ENCODE results near the gene ECI1. TPM values are rescaled to one million over a fixed set of nuclear protein-coding genes. Genes with fewer than 3 reads are reported as not detected.

ECI1 gene
- total and polyA plus RNA-seq, 2 of the 4 experiments (the other 2 are of a cell fraction), result 20.3 to 30.1 TPM

- peak within 1 kb of the TSS; percentile 65 for H2AK5ac ChIP-seq (ENCODE audit: low read depth, low read length)
- TF ChIP-seq FOS (IDR thresholded peaks at IDR 0.05; ENCODE audit: low read depth, low read length) (peak; percentile 97), CTCF (conservative IDR thresholded peaks at IDR 0.05; ENCODE audit: low read depth, low read length) (0 out of 2 replicates have a peak, but pooled peaks have one; percentile 3), SMC3 (IDR thresholded peaks at IDR 0.05; ENCODE audit: low read depth, low read length) (no peak)
- H3K79me1 ChIP-seq (ENCODE audit: low read depth in 1 of 2, low read length in 2 of 2), result peaks cover 14 to 30% of the 10 kb centered on the region in 2 experiments
- CTCF ChIA-PET, result interaction anchor here (0.8 kb wide), 1 partner anchor 292 kb away, joined by 3 read pairs; no protein-coding TSS in a partner anchor
- ATAC-seq (ENCODE audit: low read depth) (peak; percentile 94), DNase-seq (no peak)
- no peaks in the 10 kb centered on the region for H3K9me3 ChIP-seq (ENCODE audit: control insufficient read depth, insufficient read depth, low read length)
- H3K14ac ChIP-seq (replicated peaks; ENCODE audit: low read depth, low read length), result peak within 1 kb of the TSS; percentile 77
- peak within 1 kb of the TSS; percentile 17; the same call in 1 of the 2 replicates for H2BK120ac ChIP-seq (ENCODE audit: low read depth, low read length)
- H3K4ac ChIP-seq (ENCODE audit: low read depth, low read length), result peak within 1 kb of the TSS; percentile 88
- peak within 1 kb of the TSS; percentile 79 for H3K56ac ChIP-seq (ENCODE audit: extremely low read depth, insufficient read depth, low read length)
- H2BK15ac ChIP-seq (ENCODE audit: low read depth, low read length), result 0 out of 3 replicates have a peak within 1 kb of the TSS, but pooled peaks have one; percentile 8
- peak within 1 kb of the TSS; percentile 93 for H3K4me2 ChIP-seq (ENCODE audit: low read depth, low read length)
- dilution Hi-C loops (cut with HindIII; ENCODE audit: low sequenced_read_pairs, unreplicated experiment), result no loop called here
- peak within 1 kb of the TSS; percentile 98 for H2AFZ ChIP-seq (replicated peaks; ENCODE audit: low read length, poor library complexity)
- no peaks in the 10 kb centered on the region for H3K9me1 ChIP-seq (ENCODE audit: insufficient read depth, low read length)
- peak within 1 kb of the TSS; percentile 81 for H4K5ac ChIP-seq (ENCODE audit: low read depth, low read length)
- peaks cover 5% of the 10 kb centered on the region for H3K36me3 ChIP-seq (ENCODE audit: control insufficient read depth, insufficient read depth, low read length)
- H3K9ac ChIP-seq (ENCODE audit: low read depth, low read length), result peak within 1 kb of the TSS; percentile 89
- H2BK5ac ChIP-seq (ENCODE audit: low read depth, low read length, poor library complexity, severe bottlenecking), result peak within 1 kb of the TSS; percentile 84
- peak within 1 kb of the TSS; percentile 22 for H4K91ac ChIP-seq (ENCODE audit: insufficient read depth, low read depth, low read length)
- H3K4me1 ChIP-seq (ENCODE audit: control insufficient read depth, insufficient read depth, low read length), result peaks cover 7% of the 10 kb centered on the region
- H2AK9ac ChIP-seq (replicated peaks; ENCODE audit: low read depth, low read length, poor library complexity), result peak within 1 kb of the TSS; percentile 93
- H4K8ac ChIP-seq (ENCODE audit: low read depth in 2 of 2, low read length in 2 of 2), result peak within 1 kb of the TSS; percentile 72 to 99
- peak within 1 kb of the TSS; percentile 86 for H3K27ac ChIP-seq (ENCODE audit: insufficient read depth, low read length)
- in situ Hi-C loops (cut with MboI; ENCODE audit: low sequenced_read_pairs), result no loop called here
- WGBS, 2 experiments (ENCODE audit: extremely low coverage in 2 of 2, insufficient read length in 1 of 2), result 0% methylated on average over 25 of the region's 48 CpGs; no CpG with 5 or more reads in 1 of the 2 experiments
- BruUV-seq (replicated peaks), result no TSS peak
- peak within 1 kb of the TSS; percentile 72 for H3K23ac ChIP-seq (ENCODE audit: low read depth, low read length)
- intact Hi-C loops (cut with micrococcal nuclease), result no loop called here
- H3K18ac ChIP-seq (ENCODE audit: low read depth, low read length), result peak within 1 kb of the TSS; percentile 40; the same call in 1 of the 2 replicates
- H4K20me1 ChIP-seq (ENCODE audit: insufficient read depth, low read length), result peaks cover 12% of the 10 kb centered on the region
- POLR2A ChIA-PET (ENCODE audit: unreplicated experiment), result no interaction called here
- no peak within 1 kb of the TSS for H2BK20ac ChIP-seq (ENCODE audit: low read depth, low read length)
- peak within 1 kb of the TSS; percentile 87 for H3K4me3 ChIP-seq (ENCODE audit: insufficient read depth, low read depth, low read length)
- no peaks in the 10 kb centered on the region for H3K27me3 ChIP-seq (ENCODE audit: control insufficient read depth, insufficient read depth, low read length)
Observed at GRCh38 chr16:2214719-2214968, 36.7 kb downstream of the ECI1 start, which contains the start of gene PGP. Gene PGP (minus strand): TSS chr16:2214840. CDS start chr16:2214777, 63 bp downstream.

All from IMR-90 (cell line).